ELR (cell line): Measurements from ENCODE around the gene ZKSCAN4.

ENCODE experiments used
- DNase-seq: peaks from one replicate; pipeline ENCODE4 v3.0.0-alpha.2; 2015; ENCODE audit warnings: low read depth

ZKSCAN4 gene

GRCh38 chr6:28208111-28208659 lies 43.9 kb downstream of the ZKSCAN4 start:
- no peak for DNase-seq

- peak; percentile 54 for DNase-seq
These were observed 44.5 kb downstream of the ZKSCAN4 start for GRCh38 chr6:28207510-28208110.

- DNase-seq, result peak; percentile 21
These were observed 45.0 kb downstream of the ZKSCAN4 start for GRCh38 chr6:28206928-28207509.

- no peak for DNase-seq
These were observed 45.5 kb downstream of the ZKSCAN4 start for GRCh38 chr6:28206527-28206926.

GRCh38 chr6:28205879-28206278 lies 46.2 kb downstream of the ZKSCAN4 start:
- no peak for DNase-seq

- DNase-seq, result no peak
These were observed 48.9 kb downstream of the ZKSCAN4 start for GRCh38 chr6:28203201-28203600.

GRCh38 chr6:28200020-28200419 lies 52.0 kb downstream of the ZKSCAN4 start:
- no peak for DNase-seq
